Esophagus (tissue), 2 donors: Measurements from ENCODE around the gene RXRA. TPM values are rescaled to one million over a fixed set of nuclear protein-coding genes. Genes with fewer than 3 reads are reported as not detected.

Experiments used
- H3K27ac ChIP-seq, 2 donors: one replicate each; pipeline ENCODE4 v1.5.1; 2013; ENCODE audit warnings: low read depth in 2 of 2, mild to moderate bottlenecking in 2 of 2, inconsistent platforms in 1 of 2, low read length in 1 of 2, moderate library complexity in 1 of 2
- H3K27me3 ChIP-seq, 2 donors: one replicate each; pipeline ENCODE4 v1.6.1; 2013; ENCODE audit warnings: low read length in 2 of 2, control low read depth in 1 of 2, mild to moderate bottlenecking in 1 of 2; ENCODE audit not compliant: insufficient read depth in 2 of 2, control insufficient read depth in 1 of 2
- H3K36me3 ChIP-seq, 2 donors: one replicate each; pipeline ENCODE4 v1.6.1; 2013; ENCODE audit warnings: low read length in 1 of 2; ENCODE audit not compliant: control insufficient read depth in 2 of 2, insufficient read depth in 2 of 2
- H3K4me1 ChIP-seq, 2 donors: one replicate each; pipeline ENCODE4 v1.6.1; 2013; ENCODE audit warnings: low read length in 1 of 2; ENCODE audit not compliant: control insufficient read depth in 2 of 2, insufficient read depth in 2 of 2
- H3K4me3 ChIP-seq, 2 donors: one replicate each; pipeline ENCODE4 v1.5.1; 2013; ENCODE audit warnings: low read length in 2 of 2, mild to moderate bottlenecking in 2 of 2, low read depth in 1 of 2, moderate library complexity in 1 of 2
- H3K9me3 ChIP-seq, 2 donors: one replicate each; pipeline ENCODE4 v1.6.1; 2013; ENCODE audit warnings: mild to moderate bottlenecking in 2 of 2, low read depth in 1 of 2, low read length in 1 of 2, moderate library complexity in 1 of 2; ENCODE audit not compliant: control insufficient read depth in 2 of 2, insufficient read depth in 1 of 2
- WGBS, 2 donors: extraction: QIAGEN DNeasy Blood & Tissue Kit; methylation state at CpG; one replicate each; pipeline ENCODE4 v1.1.7; 2013; 5-methylcytosine and 5-hydroxymethylcytosine counted together
- polyA plus RNA-seq, 2 donors: library from polyadenylated mRNA; stranded (reverse); fragments of 200-250 nt; gene quantifications; one replicate each; pipeline ENCODE4 v1.2.3, GENCODE V29; 2013
- donor health status: healthy with polysubstance abuse.
- donor health status: Bipolar disorder and iron deficiency.

Gene RXRA
- polyA plus RNA-seq, 2 donors = 31.4 to 63.4 TPM

GRCh38 chr9:134461426-134461982 lies 135.2 kb downstream of the RXRA start:
- Histone ChIP-seq H3K9me3 (peaks cover 3 to 15% of the 10 kb centered on the region in 2 donors), H3K27ac (no peak overlapping the region), H3K4me1 (peaks cover 0 to 6% of the 10 kb centered on the region in 2 donors), H3K36me3 (no peaks in the 10 kb centered on the region), H3K4me3 (no peak overlapping the region), H3K27me3 (no peaks in the 10 kb centered on the region)
- 85 to 92% methylated on average over 8 of the region's 8 CpGs for WGBS, 2 donors

GRCh38 chr9:134462318-134462717 lies 136.1 kb downstream of the RXRA start:
- Histone ChIP-seq H3K36me3 (no peaks in the 10 kb centered on the region), H3K4me3 (no peak overlapping the region), H3K27ac (no peak overlapping the region), H3K9me3 (peaks cover 3 to 15% of the 10 kb centered on the region in 2 donors), H3K27me3 (no peaks in the 10 kb centered on the region), H3K4me1 (no peaks in the 10 kb centered on the region)
- WGBS, 2 donors = 49 to 58% methylated on average over 13 of the region's 13 CpGs

- Histone ChIP-seq H3K9me3 (peaks cover 3 to 15% of the 10 kb centered on the region in 2 donors), H3K27ac (no peak overlapping the region), H3K36me3 (no peaks in the 10 kb centered on the region), H3K4me3 (no peak overlapping the region), H3K4me1 (no peaks in the 10 kb centered on the region), H3K27me3 (no peaks in the 10 kb centered on the region)
- WGBS, 2 donors = 50 to 70% methylated on average over 7 of the region's 7 CpGs
These were observed 137.0 kb downstream of the RXRA start for GRCh38 chr9:134463280-134463679.

GRCh38 chr9:134466869-134467616 lies 140.8 kb downstream of the RXRA start:
- Histone ChIP-seq H3K36me3 (no peaks in the 10 kb centered on the region), H3K9me3 (peaks cover 0 to 5% of the 10 kb centered on the region in 2 donors), H3K4me1 (peaks cover 2% of the 10 kb centered on the region in 2 donors), H3K27me3 (no peaks in the 10 kb centered on the region), H3K27ac (no peak overlapping the region), H3K4me3 (no peak overlapping the region)
- 63 to 76% methylated on average over 17 to 20 of the region's 20 CpGs for WGBS, 2 donors

- H3K4me1 ChIP-seq = peaks cover 2% of the 10 kb centered on the region in 2 donors
- no peak overlapping the region for H3K27ac ChIP-seq
- no peaks in the 10 kb centered on the region for H3K36me3 ChIP-seq
- no peaks in the 10 kb centered on the region for H3K9me3 ChIP-seq
- no peak overlapping the region for H3K4me3 ChIP-seq
- 74% methylated on average over 9 of the region's 9 CpGs for WGBS, 2 donors
- H3K27me3 ChIP-seq = no peaks in the 10 kb centered on the region
These were observed 142.1 kb downstream of the RXRA start for GRCh38 chr9:134468358-134468757.

- peaks cover 2% of the 10 kb centered on the region in 2 donors for H3K4me1 ChIP-seq
- WGBS, 2 donors = 63 to 64% methylated on average over 22 of the region's 22 CpGs
- H3K36me3 ChIP-seq = no peaks in the 10 kb centered on the region
- no peaks in the 10 kb centered on the region for H3K9me3 ChIP-seq
- H3K4me3 ChIP-seq = no peak overlapping the region
- H3K27me3 ChIP-seq = no peaks in the 10 kb centered on the region
- peak overlapping the region in 1 of 2 donors; percentile 44 for H3K27ac ChIP-seq
These were observed 143.0 kb downstream of the RXRA start for GRCh38 chr9:134469041-134469875.

- Histone ChIP-seq H3K27ac (no peak overlapping the region), H3K9me3 (no peaks in the 10 kb centered on the region)
- 85 to 90% methylated on average over 6 of the region's 6 CpGs for WGBS, 2 donors
These were observed 146.0 kb downstream of the RXRA start for GRCh38 chr9:134472256-134472655.

GRCh38 chr9:134473141-134474054 lies 147.1 kb downstream of the RXRA start:
- H3K27ac ChIP-seq = no peak overlapping the region
- peaks cover 0 to 2% of the 10 kb centered on the region in 2 donors for H3K9me3 ChIP-seq
- no peak overlapping the region for H3K4me3 ChIP-seq
- peaks cover 2 to 4% of the 10 kb centered on the region in 2 donors for H3K4me1 ChIP-seq
- H3K27me3 ChIP-seq = no peaks in the 10 kb centered on the region
- WGBS, 2 donors = 70% methylated on average over 26 of the region's 26 CpGs
- no peaks in the 10 kb centered on the region for H3K36me3 ChIP-seq

More at GRCh38 chr9:134472256-134472655, 146.0 kb downstream of the RXRA start:
- Histone ChIP-seq H3K36me3 (no peaks in the 10 kb centered on the region), H3K4me3 (no peak overlapping the region), H3K27me3 (no peaks in the 10 kb centered on the region), H3K4me1 (peaks cover 2% of the 10 kb centered on the region in 2 donors)

- WGBS, 2 donors = 53% methylated on average over 7 of the region's 7 CpGs
- H3K4me1 ChIP-seq = peaks cover 0 to 2% of the 10 kb centered on the region in 2 donors
These were observed 147.8 kb downstream of the RXRA start for GRCh38 chr9:134474055-134474370.

More at GRCh38 chr9:134474055-134474370, 147.8 kb downstream of the RXRA start:
- Histone ChIP-seq H3K36me3 (no peaks in the 10 kb centered on the region), H3K4me3 (no peak overlapping the region), H3K27ac (no peak overlapping the region), H3K9me3 (peaks cover 0 to 2% of the 10 kb centered on the region in 2 donors), H3K27me3 (no peaks in the 10 kb centered on the region)
